SJSA1 (cell line): Measurements from ENCODE around the gene FREY1. TPM values are rescaled to one million over a fixed set of nuclear protein-coding genes. Genes with fewer than 3 reads are reported as not detected.

Experiments used
- DNase-seq, 2 experiments: peaks; one replicate each; pipeline ENCODE4 v3.0.0-alpha.2; 2015 to 2020; ENCODE audit warnings: low spot score in 2 of 2, low read depth in 1 of 2
- H3K27ac ChIP-seq: fragments of 250-450 bp; sonication (Bioruptor Pico); 2 replicates; pipeline ENCODE4 v1.5.1; 2020; ENCODE audit warnings: mild to moderate bottlenecking, moderate library complexity
- H3K27me3 ChIP-seq: fragments of 250-450 bp; sonication (Bioruptor Pico); replicated peaks from 2 replicates; pipeline ENCODE4 v1.5.1; 2020; ENCODE audit warnings: mild to moderate bottlenecking, moderate library complexity
- H3K36me3 ChIP-seq: fragments of 250-450 bp; sonication (Bioruptor Pico); 2 replicates; pipeline ENCODE4 v1.5.1; 2020; ENCODE audit warnings: mild to moderate bottlenecking
- H3K4me1 ChIP-seq: fragments of 250-450 bp; sonication (Bioruptor Pico); replicated peaks from 2 replicates; pipeline ENCODE4 v1.6.1; 2021; ENCODE audit warnings: mild to moderate bottlenecking
- H3K4me3 ChIP-seq: fragments of 250-450 bp; sonication (Bioruptor Pico); 2 replicates; pipeline ENCODE4 v1.5.1; 2020; ENCODE audit warnings: mild to moderate bottlenecking
- H3K9me3 ChIP-seq: fragments of 250-450 bp; sonication (Bioruptor Pico); replicated peaks from 2 replicates; pipeline ENCODE4 v1.5.1; 2020; ENCODE audit warnings: mild to moderate bottlenecking
- total RNA-seq: library from RNA; depleted of rRNA; stranded (reverse); fragments of >200 nt; shearing (Covaris generic); gene quantifications from 2 replicates; pipeline ENCODE4 v1.2.3, GENCODE V29; 2014; rRNA removed

FREY1 gene
- total RNA-seq, 1 experiment from 2014 or later, result 0.21 TPM

GRCh38 chr11:45872651-45873356 is 34.3 kb downstream of the FREY1 start:
- Histone ChIP-seq H3K4me3 (no peak overlapping the region), H3K27ac (0 out of 2 replicates have a peak overlapping the region, but pooled peaks have one; percentile 11), H3K36me3 (peaks cover 94% of the 10 kb centered on the region), H3K9me3 (no peaks in the 10 kb centered on the region), H3K27me3 (no peaks in the 10 kb centered on the region), H3K4me1 (peaks cover 12% of the 10 kb centered on the region)
- DNase-seq, result peak; percentile 77 to 79

- H3K27ac ChIP-seq, result no peak overlapping the region
- no peaks in the 10 kb centered on the region for H3K9me3 ChIP-seq
- no peaks in the 10 kb centered on the region for H3K27me3 ChIP-seq
- no peak overlapping the region for H3K4me3 ChIP-seq
- no peak for DNase-seq
- peaks cover 12% of the 10 kb centered on the region for H3K4me1 ChIP-seq
- H3K36me3 ChIP-seq, result peaks cover 94% of the 10 kb centered on the region
Observed at GRCh38 chr11:45871638-45872037, 35.4 kb downstream of the FREY1 start.

- Histone ChIP-seq H3K4me1 (peaks cover 12% of the 10 kb centered on the region), H3K9me3 (no peaks in the 10 kb centered on the region), H3K4me3 (no peak overlapping the region), H3K36me3 (peaks cover 96% of the 10 kb centered on the region), H3K27ac (no peak overlapping the region), H3K27me3 (no peaks in the 10 kb centered on the region)
- no peak for DNase-seq
Observed at GRCh38 chr11:45870706-45871105, 36.4 kb downstream of the FREY1 start.

- no peaks in the 10 kb centered on the region for H3K9me3 ChIP-seq
- H3K4me3 ChIP-seq, result no peak overlapping the region
- H3K27ac ChIP-seq, result no peak overlapping the region
- peaks cover 12% of the 10 kb centered on the region for H3K4me1 ChIP-seq
- H3K36me3 ChIP-seq, result peaks cover 93% of the 10 kb centered on the region
- DNase-seq, result no peak
- H3K27me3 ChIP-seq, result no peaks in the 10 kb centered on the region
Observed at GRCh38 chr11:45869551-45869950, 37.5 kb downstream of the FREY1 start.

GRCh38 chr11:45864041-45864440 is 43.0 kb downstream of the FREY1 start:
- peaks cover 93% of the 10 kb centered on the region for H3K36me3 ChIP-seq
- H3K27ac ChIP-seq, result no peak overlapping the region
- no peak for DNase-seq
- no peak overlapping the region for H3K4me3 ChIP-seq
- H3K27me3 ChIP-seq, result no peaks in the 10 kb centered on the region
- H3K4me1 ChIP-seq, result no peaks in the 10 kb centered on the region
- H3K9me3 ChIP-seq, result no peaks in the 10 kb centered on the region

GRCh38 chr11:45860764-45861510 is 46.1 kb downstream of the FREY1 start:
- Histone ChIP-seq H3K4me3 (no peak overlapping the region), H3K27me3 (no peaks in the 10 kb centered on the region), H3K27ac (no peak overlapping the region), H3K36me3 (peaks cover 90% of the 10 kb centered on the region), H3K4me1 (peaks cover 16% of the 10 kb centered on the region), H3K9me3 (no peaks in the 10 kb centered on the region)
- DNase-seq, result no peak

GRCh38 chr11:45860348-45860747 is 46.7 kb downstream of the FREY1 start:
- H3K4me1 ChIP-seq, result peaks cover 16% of the 10 kb centered on the region
- peaks cover 90% of the 10 kb centered on the region for H3K36me3 ChIP-seq
- no peak overlapping the region for H3K27ac ChIP-seq
- DNase-seq, result no peak
- H3K27me3 ChIP-seq, result no peaks in the 10 kb centered on the region
- no peaks in the 10 kb centered on the region for H3K9me3 ChIP-seq
- H3K4me3 ChIP-seq, result no peak overlapping the region

GRCh38 chr11:45859661-45860140 is 47.4 kb downstream of the FREY1 start:
- DNase-seq, result no peak
- H3K27me3 ChIP-seq, result no peaks in the 10 kb centered on the region
- H3K36me3 ChIP-seq, result peaks cover 89% of the 10 kb centered on the region
- H3K9me3 ChIP-seq, result no peaks in the 10 kb centered on the region
- H3K4me3 ChIP-seq, result no peak overlapping the region
- no peak overlapping the region for H3K27ac ChIP-seq
- peaks cover 16% of the 10 kb centered on the region for H3K4me1 ChIP-seq

GRCh38 chr11:45858751-45859398 is 48.2 kb downstream of the FREY1 start:
- Histone ChIP-seq H3K27me3 (no peaks in the 10 kb centered on the region), H3K4me3 (no peak overlapping the region), H3K36me3 (peaks cover 80% of the 10 kb centered on the region), H3K27ac (no peak overlapping the region), H3K9me3 (no peaks in the 10 kb centered on the region), H3K4me1 (peaks cover 16% of the 10 kb centered on the region)
- no peak for DNase-seq

GRCh38 chr11:45857961-45858474 is 49.1 kb downstream of the FREY1 start:
- Histone ChIP-seq H3K27me3 (no peaks in the 10 kb centered on the region), H3K4me1 (peaks cover 16% of the 10 kb centered on the region), H3K27ac (no peak overlapping the region), H3K4me3 (no peak overlapping the region), H3K9me3 (no peaks in the 10 kb centered on the region), H3K36me3 (peaks cover 72% of the 10 kb centered on the region)
- DNase-seq, result no peak

Other genes starting within 250 kb of the FREY1 start
- gene CHST1, start 241.6 kb downstream of the FREY1 start, total RNA-seq, result not detected in 2 replicates
- 11.5 and 11.8 TPM in 2 replicates for gene SLC35C1, start 102.1 kb downstream of the FREY1 start, total RNA-seq
- gene CRY2, start 59.8 kb downstream of the FREY1 start, total RNA-seq, result 16.1 and 17.3 TPM in 2 replicates
- gene MAPK8IP1, start 21.6 kb downstream of the FREY1 start, total RNA-seq, result 2.6 and 4.3 TPM in 2 replicates
- 33.4 and 33.9 TPM in 2 replicates for gene PEX16, start 10.6 kb upstream of the FREY1 start, total RNA-seq
- gene LARGE2, start 15.4 kb upstream of the FREY1 start, total RNA-seq, result not detected in 2 replicates
- gene PHF21A, start 214.2 kb upstream of the FREY1 start, total RNA-seq, result 6.4 and 10.8 TPM in 2 replicates